GM19240 (cell line): ENCODE measurements around the gene CCDC69.
"Not testable (repeated sequence)": the region's sequence is repeated elsewhere in the genome, so short reads cannot be mapped to it uniquely, and the experiment has no call there.

Experiments used
- DNase-seq: peaks from one replicate; pipeline ENCODE4 v3.0.0; 2011; ENCODE audit warnings: low spot score; ENCODE audit not compliant: insufficient read length

Gene CCDC69

GRCh38 chr5:151192626-151193025 lies 31.3 kb downstream of the CCDC69 start:
- DNase-seq = no peak

DNA sequence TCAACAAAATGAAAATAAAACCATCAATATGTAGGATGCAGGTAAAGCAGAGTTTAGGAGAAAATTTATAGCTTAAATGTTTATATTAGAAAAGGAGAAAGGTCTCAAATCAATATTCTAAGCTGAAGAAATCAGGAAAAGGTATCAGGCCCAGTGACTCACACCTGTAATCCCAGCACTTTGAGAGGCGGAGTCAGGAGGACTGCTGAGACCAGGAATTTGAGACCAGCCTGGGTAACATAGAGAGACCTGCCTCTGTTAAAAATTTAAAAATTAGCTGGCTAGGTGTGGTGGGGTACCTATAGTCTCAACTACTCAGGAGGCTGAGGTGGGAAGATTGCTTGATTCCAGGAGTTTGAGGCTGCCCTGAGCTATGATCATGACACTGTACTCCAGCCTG lies 32.2 kb downstream of the CCDC69 start:
- DNase-seq = no peak

- DNase-seq = no peak
These were observed 34.7 kb downstream of the CCDC69 start for GRCh38 chr5:151189151-151189550.

DNA sequence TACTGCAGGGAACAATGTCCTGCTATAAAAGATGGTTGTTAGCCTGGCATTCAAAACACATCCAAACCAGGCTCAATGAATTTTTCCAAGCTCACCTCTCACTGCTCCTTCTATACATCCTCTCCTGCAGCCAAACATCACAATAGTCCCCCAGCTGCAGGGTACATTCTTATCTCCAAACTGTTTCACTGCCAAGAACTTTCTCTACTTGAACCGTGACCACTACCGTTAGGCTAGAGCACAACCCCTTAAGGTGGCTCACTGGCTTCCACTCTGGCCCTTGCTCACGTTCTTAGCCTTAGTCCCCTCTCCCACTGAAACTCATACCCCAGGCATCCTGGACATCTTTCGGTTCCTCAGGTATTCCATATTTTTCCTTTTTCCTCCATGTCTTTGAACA lies 37.4 kb downstream of the CCDC69 start:
- no peak for DNase-seq

DNA sequence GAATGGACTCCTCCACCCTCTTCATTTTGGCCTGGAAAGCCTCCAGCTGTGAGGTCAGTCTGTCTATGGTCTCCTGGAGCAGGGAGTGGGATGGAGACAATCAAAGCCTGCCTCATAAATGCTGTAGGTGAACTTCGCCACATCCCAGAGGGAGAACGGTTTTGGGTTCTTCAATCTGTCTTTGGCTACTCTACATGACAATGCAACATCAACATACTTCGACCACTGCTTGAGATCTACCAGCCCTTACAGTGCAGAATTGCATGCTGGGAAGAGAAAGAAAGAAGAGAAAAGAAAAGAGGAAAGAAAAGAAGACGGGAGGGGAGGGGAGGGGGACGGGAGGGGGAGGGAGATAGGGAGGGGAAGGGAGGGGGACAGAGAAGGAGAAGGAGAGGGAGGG lies 37.8 kb downstream of the CCDC69 start:
- DNase-seq = no peak

GRCh38 chr5:151184316-151185042 lies 39.4 kb downstream of the CCDC69 start:
- DNase-seq = no peak

GRCh38 chr5:151183456-151184245 lies 40.2 kb downstream of the CCDC69 start:
- DNase-seq = no peak

GRCh38 chr5:151182976-151183375 lies 40.9 kb downstream of the CCDC69 start:
- no peak for DNase-seq

- no peak for DNase-seq
These were observed 41.4 kb downstream of the CCDC69 start for GRCh38 chr5:151182524-151182900.

- no peak for DNase-seq
These were observed 41.9 kb downstream of the CCDC69 start for GRCh38 chr5:151181818-151182523.

GRCh38 chr5:151180291-151180690 lies 43.6 kb downstream of the CCDC69 start:
- DNase-seq = no peak

DNA sequence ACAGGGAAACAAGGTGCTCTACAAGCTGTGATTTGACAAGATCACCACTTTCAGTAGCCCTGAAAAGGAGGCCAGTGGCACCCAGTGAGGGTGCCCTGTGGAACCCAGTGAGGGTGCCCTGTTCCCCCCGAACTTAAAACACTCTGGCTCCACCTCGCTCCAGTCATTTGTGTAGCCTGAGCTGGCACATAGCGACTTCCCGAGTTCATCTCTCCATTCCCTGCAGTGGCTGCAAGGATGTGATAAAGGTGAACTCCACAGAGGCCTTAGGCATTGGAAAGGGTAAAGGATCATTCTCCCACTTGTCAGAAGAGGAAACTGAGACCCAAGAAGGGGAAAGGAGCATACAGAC lies 44.4 kb downstream of the CCDC69 start:
- DNase-seq = no peak

DNA sequence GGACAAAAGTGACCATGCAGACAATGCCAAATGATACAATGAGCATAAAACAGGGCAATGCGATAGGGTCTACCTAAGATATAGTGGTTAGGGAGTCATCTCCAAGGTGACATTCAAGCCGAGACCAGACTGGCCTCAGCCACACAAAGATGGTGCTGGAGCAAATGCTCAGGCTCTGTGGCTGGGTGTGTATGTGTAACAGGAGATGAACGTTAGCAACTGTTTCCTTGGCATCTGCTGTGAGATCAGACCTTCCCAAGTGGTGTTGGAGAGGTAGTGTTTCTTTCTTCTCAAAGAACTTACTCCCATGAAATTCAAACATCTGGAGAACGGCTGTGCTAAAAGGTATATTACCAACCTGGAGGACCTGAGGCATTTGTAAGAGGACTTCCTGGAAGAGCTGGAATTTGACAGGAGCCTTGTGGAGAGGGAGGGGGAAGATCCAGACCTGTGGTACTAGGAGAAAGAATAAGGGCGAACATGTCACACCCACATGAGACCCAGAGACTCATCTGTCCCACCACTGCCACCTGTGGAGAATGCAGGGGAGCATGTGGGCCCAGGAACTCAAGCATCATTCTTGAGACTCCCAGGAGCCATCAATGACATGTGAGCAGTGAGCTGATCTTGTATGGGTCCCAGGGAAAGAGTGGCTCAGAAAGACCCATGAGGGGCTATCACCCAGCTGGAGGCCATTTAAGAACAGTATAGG lies 45.0 kb downstream of the CCDC69 start:
- no peak for DNase-seq

- DNase-seq = no peak
These were observed 45.5 kb downstream of the CCDC69 start for GRCh38 chr5:151178372-151178771.

GRCh38 chr5:151176268-151176667 lies 47.6 kb downstream of the CCDC69 start:
- DNase-seq = not testable (repeated sequence)

DNA sequence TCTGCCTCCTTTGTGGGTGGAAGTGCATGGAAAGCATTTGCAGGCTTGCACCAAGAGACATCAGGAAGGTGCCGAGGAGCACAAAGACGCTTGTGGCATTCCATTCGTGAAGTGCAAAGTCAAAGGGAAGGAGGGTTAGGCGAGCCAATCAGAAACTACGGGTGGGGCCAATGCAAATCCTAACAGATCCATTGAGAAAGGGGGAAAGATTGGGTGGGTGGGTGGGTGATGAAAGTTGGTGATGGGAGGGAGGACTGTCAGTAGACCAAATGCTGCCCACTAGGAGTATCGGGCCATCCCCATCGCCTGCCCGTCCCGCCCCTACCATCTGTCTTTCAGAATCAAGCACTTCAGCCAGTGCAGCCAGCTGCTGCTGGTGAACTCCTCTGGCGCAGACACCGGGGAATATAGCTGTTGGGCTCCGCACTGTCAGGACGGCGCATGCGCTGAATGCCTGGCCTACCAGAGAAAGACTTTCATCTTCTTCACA lies 49.2 kb downstream of the CCDC69 start:
- DNase-seq = no peak

- DNase-seq = no peak
These were observed 49.9 kb downstream of the CCDC69 start for GRCh38 chr5:151173711-151174611.

DNA sequence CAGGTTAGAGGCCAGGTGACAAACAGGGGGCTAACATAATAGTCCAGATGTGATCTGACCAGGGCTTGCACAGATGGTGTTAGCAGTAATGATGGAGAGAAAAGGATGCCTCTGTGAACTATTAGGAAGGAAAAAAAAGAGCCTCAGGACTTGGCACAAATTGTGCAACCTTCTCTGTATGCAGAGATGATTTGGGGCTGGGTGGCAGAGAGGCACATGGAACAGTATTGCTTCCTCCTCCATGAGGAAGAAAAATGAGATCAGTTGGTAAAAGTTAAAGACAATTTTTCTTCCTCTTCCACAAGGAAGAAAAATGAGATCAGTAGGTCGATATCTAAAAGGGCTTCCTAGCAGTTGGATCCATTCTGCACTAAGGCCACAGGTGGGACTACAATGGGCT lies 52.4 kb downstream of the CCDC69 start:
- DNase-seq = no peak

GRCh38 chr5:151168602-151169344 lies 55.1 kb downstream of the CCDC69 start:
- no peak for DNase-seq

DNA sequence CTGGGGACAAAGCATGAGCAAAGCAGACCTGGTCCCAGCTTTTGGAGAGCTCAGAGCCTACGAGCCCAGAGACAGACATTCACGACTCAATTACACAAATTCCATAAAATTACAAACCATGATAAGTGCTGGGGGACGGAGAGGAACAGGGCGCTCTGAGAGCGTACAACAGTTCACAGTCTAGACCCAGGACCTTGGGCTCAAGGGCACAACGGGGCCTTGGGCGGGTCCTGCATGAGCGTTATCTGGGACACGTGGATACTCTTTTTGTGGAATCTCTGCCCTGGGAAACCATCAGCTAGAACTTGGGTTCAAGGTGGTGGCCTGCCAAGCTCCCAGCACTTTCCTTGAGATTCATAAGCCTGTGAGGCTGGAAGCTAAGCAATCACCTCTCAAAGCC lies 56.9 kb downstream of the CCDC69 start:
- DNase-seq = no peak
